ENCODE results near the gene DCST2. TPM values are rescaled to one million over a fixed set of nuclear protein-coding genes. Genes with fewer than 3 reads are reported as not detected.
"Not testable (repeated sequence)": the region's sequence is repeated elsewhere in the genome, so short reads cannot be mapped to it uniquely, and the experiment has no call there.

DCST2 gene
- polyA plus RNA-seq, 3 donors, result 0.85 to 1.3 (median 1.3) TPM

DNA sequence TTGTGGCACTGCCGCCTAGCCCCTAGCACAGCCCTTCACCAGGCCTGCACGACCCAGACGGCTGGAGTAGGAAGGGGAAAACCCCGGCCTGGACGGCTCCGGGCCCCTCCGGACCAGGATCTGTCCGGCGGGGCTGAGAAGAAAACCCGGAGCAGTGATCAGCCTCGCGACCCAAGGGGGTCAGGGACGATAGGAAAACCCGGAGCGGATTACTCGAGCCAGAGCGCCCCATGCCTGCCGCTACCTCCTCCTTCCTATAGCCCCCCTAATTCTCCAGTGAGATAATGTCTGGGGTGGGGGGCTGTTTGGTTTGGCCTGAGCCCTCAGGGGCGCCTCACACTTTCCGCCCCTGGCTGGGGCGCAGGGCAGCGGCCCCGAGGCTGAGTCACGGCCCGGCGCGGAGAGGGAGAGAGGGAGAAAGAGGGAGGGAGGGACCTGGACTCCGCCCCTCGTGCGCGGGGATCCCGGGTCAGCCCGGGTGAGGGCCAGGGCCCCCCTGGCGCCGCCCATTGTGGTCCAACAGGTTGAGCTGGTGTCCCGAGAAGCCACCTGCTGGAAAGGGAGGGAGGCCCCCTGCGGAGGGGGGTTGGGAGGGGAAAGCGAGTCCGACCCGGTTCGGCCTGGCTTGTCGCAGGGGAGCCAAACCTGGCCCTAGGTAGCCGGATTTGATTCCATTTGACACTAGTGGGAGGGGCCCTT is 32.7 kb downstream of the DCST2 start:
- DNase-seq (ENCODE audit: low read depth in 3 of 3, low spot score in 2 of 3), result peak in 2 of 3 donors; percentile 89 to 93

DNA sequence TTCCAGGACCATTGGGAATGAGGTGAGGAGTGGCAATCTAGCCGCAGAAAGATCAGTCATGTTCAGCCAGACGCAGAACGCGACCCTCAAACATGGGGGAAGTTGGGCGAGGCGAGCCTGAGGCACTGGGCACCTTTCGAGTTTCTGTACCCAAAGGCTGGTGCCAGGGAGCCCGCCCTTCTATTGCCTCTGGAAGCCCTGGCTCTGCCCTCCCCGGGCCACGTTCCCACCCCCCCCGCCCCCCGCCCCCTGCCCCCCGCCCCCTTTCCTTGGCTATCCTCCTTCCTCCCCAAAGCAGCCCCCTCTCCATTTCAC is 33.2 kb downstream of the DCST2 start:
- no peak for DNase-seq (ENCODE audit: low read depth in 3 of 3, low spot score in 2 of 3)

DNA sequence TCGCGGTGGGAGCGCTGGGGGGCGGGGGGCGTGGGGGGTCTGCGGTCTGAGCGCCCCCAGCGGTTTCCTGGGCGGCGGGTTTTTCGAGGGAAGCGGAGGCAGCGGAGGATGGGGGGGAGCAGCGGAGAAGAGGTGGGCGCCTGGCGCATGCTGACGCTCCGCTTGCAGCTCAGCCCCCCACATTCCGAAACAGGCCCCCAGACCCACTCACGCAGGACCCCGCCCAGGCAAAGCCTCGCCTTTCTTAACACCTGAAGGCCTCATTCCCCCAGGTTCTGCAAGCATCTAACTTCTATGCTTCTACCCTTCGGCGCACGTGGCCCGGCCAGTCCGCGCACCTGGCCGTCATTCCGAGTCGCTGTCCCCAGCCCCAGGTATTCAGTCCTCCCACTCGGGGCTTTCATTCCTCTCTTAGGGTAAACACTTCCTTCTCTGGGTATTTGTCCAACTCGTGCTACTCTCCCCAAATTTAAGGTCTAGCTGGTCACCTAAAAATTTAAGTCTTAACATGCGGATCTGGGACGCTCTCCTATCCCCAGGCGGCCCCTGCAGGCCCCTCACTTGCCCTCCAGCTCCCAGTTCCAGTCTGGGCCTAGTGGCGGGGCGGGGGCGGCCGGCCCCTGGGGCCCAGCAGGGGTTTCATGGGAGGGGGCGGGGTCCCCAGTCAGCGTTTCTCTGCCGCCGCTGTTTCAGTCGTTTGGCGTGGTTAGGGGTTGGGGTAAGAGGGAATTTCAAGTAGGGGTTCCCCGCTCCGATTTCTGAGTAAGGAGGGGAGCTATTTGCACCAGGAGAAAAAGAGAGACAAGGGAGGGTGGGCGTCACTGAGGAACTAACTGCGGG is 33.8 kb downstream of the DCST2 start:
- DNase-seq (ENCODE audit: low read depth in 3 of 3, low spot score in 2 of 3), result no peak

DNA sequence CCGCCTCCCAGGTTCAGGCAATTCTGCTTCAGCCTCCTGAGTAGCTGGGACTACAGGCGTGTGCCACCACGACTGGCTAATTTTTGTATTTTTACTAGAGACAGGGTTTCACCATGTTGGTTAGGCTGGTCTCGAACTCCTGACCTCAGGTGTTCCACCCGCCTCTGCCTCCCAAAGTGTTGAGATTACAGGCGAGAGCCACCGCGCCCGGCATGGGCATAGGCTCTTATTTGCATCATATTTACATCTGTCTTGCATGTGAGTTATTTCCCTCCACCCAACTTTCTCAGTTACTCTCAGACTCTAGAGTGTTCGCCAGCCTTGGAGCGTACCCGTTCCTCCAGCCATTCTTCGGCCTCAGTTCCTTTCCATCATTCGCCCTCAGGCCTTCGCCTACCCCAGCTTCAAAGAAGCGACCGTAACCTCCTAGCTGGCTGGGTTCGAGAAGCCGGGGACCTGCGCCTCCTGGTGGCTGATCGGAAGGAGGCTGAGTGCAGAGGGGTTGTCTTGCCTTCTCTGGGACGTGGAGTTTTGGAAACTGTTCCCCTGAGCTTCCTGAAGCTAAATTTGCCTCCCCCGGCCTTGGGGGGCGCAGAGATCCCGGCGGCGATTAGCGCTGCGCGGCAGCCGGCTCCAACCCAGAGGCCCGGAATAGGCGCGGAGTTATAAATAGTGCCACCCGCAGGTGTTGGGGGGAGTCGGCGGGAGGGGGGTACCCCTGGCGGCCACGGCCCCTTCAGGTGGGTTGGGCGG is 34.6 kb downstream of the DCST2 start:
- no peak for DNase-seq (ENCODE audit: low read depth in 3 of 3, low spot score in 2 of 3)

DNA sequence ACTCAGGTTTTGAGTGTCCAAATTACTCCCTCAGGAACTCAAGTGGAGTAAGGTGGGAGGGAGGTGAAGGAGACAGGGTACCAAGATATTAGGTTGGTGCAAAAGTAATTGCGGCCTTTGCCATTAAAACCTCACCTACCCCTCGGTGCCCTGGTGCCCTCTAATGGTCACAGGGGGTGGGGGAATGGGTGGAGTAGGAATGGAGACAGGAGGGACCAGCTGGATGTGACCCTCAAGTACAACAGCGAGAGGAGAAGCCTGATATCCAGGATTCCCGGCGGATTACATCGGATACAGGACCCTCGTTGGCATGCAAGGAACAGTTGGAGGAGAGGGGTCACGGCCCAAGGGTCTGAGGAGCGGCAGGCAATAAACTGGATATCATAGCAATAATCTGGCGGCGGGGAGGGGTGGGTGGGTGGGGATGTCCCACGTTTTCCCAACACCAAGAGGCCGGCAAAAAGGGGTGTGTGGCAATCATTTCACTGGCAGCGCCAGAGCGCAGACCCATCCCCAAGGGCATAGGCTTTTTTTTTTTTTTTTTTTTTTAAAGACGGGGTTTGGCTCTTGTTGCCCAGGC is 35.3 kb downstream of the DCST2 start:
- no peak for DNase-seq (ENCODE audit: low read depth in 3 of 3, low spot score in 2 of 3)

DNA sequence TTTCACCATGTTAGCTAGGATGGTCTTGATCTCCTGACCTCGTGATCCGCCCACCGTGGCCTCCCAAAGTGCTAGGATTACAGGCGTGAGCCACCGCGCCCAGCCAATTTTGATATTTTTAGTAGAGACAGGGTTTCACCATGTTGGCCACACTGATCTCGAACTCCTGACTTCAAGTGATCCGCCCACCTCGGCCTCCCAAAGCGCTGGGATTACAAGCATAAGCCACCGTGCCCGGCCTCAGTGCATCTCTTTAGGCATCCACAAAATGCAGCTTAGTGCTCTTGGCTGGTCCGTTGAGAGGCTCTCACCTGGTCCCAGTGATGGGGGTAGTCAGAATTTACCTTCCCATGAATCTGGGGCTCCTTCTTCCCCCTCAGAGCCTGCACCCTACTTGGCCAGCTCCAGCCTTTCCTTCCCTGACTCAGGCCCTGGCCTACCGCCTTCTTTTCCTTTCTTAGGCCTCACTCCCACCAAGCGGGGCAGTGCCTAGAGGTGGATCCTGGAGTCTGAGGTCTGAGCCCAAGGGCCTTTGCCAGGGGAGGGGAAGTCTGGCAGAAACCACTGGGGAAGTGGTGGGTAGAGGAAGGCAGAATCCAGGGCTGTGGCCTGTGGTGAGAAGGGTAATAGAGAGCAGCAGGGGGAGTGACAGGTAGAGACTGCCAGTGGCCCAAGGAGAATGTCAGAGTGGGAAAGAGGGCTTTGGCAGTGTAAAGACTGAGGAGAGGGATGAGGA is 36.4 kb downstream of the DCST2 start:
- no peak for DNase-seq (ENCODE audit: low read depth in 3 of 3, low spot score in 2 of 3)

DNA sequence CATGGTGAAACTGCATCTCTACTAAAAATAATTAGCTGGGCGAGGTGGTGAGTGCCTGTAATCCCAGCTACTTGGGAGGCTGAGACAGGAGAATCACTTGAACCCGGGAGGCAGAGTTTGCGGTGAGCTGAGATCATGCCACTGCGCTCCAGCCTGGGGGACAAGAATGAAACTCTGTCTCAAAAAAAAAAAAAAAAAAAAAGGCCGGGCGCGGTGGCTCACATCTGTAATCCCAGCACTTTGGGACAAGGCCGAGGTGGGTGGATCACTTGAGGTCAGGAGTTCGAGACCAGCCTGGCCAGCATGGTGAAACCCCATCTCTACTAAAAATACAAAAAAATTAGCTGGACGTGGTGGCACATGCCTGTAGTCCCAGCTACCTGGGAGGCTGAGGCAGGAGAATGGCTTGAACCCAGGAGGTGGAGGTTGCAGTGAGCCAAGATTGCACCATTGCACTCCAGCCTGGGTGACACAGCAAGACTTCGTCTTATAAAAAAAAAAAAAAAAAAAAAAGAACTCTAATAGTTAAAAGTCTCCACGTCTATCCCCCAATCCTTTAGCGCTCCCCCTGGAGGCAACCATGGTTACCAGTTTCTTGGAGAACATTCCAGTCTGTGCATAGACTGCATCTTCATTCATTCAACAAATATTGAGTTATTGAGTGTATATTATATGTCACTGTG is 38.1 kb downstream of the DCST2 start:
- not testable (repeated sequence) for DNase-seq (ENCODE audit: low read depth in 3 of 3, low spot score in 2 of 3)

DNA sequence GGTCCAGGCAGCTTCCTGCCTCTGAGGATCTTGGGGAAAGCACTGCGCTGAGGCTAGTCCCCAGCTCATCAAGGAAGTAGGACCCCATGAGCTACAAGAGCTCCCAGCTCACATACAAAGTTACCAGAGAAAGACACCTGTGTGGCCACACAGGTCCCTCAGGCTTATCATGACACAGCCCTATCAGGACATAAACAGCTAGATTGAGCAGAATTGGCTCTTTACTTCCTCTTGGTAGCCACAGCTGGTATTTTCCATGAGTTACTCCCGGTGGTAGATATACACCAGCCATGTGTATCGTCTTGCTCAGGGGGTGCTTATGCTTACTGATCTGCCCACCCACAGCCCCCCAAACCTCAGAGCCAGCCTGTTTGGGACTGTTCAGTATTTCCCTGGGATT is 39.0 kb downstream of the DCST2 start:
- no peak for DNase-seq (ENCODE audit: low read depth in 3 of 3, low spot score in 2 of 3)

DNA sequence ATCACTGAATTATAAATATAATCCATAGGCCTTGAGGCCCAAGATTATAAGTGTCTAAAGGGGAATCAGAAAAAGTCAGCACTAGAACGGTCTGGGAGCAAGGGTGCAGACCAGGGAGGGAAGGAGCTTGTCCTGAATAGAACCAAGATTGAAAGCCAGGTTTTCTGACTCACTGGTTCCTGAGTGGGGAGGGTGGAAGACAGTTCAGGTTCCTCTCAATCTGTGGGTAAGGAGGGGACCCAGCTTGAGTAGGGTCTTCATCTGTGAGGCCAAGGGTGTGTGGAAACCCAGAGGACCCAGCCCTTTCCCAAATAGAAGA is 39.4 kb downstream of the DCST2 start:
- no peak for DNase-seq (ENCODE audit: low read depth in 3 of 3, low spot score in 2 of 3)

DNA sequence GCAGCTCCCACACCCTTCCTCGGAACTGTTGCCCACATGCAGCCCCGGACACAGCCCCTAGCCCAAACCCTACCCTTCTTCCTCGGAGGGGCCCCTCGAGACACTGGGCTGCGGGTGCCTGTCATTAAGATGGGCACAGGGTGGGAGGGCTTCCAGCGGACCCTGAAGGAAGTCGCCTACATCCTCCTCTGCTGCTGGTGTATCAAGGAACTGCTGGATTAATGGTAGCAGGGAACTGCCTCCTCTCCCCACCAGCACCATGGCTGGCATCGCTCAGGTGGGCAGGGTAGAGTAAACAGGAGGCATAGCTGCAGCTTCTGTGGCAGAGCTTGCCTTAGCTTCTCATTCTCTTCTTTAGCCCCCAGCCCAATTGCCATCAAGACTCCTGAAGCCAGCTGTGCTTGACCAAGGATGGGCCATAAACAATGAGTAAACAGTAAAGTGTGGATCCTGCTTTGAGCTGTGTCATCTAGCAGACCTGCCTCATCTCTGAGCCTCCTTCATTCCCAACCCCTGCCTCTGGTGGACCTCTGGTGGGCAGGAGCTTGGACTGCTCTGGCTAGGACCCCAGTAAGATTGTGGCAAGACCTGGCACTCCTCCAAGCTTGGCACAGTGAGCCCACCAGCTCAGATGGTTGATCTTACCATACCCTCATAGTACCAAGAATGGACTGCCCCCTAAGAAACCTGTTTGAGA is 39.9 kb downstream of the DCST2 start, which contains the start of gene LENEP:
Gene LENEP, plus strand, starts transcription at position 15 of the 697 bp plus-strand sequence. Its CDS starts 22 bp downstream, at position 37.
- no peak for DNase-seq (ENCODE audit: low read depth in 3 of 3, low spot score in 2 of 3)

DNA sequence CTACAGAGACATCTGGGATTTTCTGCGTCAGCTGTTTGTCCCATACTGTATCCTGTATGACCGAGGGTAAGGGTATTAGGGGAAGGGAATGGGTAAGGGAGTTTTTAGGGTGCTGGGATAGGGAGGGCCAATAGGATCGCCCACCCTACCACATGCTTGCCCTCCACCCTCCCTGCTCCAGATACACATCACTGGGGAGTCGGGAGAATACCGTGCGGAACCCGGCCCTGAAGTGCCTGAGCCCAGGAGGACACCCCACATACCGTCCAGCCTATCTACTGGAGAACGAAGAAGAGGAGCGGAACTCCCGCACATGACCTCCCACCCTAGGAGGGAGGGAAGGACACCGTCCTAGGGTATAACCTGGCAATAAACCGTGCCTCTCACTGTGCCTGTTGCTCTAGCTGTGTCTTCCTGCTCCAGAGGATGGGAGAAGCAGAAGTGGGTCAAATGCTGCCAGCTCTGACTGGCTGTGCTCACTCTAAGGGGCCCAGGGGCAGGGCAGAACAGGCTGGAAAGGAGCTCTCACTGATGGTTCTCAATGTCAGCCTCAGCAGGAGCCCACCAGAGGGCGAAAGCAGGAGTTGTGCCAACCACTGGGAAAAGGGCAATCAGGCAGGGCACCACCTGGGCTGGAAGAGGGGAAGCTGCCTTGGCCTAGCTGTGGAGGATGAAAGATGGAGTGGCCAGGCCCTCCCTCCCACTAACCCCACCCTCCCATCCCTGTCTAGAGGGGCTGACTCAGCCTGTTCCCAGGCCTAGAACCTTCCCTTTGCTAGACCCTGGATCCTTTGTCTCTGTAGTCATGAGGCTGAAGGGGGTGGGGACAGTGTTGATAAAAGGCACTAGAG is 40.6 kb downstream of the DCST2 start:
- no peak for DNase-seq (ENCODE audit: low read depth in 3 of 3, low spot score in 2 of 3)

DNA sequence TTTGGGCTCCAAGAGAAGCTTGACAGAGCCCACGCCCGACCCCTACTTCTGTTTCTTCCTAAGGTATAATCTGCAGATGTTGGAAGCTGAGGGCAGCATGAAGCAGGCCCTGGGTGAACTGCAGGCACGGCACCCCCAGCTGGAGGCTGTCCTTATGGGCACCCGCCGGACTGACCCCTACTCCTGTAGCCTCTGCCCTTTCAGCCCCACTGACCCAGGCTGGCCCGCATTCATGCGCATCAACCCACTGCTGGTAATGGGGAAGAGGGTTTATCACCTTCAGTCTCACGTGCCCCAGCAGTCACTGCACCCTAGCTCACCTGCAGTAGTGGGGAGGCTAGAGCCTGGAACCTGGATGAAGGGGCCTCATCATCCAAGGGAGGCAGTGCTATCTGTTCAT is 43.3 kb downstream of the DCST2 start:
- no peak for DNase-seq (ENCODE audit: low read depth in 3 of 3, low spot score in 2 of 3)

DNA sequence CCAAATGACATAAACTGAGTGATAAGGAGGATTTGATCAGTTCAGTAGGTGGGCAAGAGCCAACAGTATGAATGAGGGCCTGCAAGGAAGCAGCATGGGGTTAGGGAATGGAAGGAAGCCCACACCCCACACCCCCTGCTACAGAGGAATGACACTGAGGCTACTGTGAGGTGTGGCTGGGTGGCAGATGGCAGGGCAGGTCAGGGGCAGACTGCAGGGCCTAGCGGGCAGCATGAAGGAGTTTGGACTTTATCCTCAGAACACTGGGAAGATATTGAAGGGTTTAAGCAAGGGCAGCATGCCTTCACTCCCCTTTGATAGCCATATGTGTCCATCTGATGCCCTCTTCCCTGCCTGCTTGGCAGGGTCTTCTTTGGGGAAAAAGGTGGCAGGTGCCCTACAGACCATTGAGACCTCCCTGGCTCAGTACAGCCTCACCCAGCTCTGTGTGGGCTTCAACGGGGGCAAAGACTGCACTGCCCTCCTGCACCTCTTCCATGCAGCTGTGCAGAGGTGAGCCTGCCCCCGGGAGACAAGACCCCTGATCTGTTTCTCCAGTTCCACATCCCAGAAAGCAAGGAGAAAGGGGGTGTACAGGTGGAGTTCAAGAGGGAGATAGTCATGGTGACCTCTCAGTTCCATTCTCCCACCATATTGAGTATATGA is 44.3 kb downstream of the DCST2 start:
- no peak for DNase-seq (ENCODE audit: low read depth in 3 of 3, low spot score in 2 of 3)

DNA sequence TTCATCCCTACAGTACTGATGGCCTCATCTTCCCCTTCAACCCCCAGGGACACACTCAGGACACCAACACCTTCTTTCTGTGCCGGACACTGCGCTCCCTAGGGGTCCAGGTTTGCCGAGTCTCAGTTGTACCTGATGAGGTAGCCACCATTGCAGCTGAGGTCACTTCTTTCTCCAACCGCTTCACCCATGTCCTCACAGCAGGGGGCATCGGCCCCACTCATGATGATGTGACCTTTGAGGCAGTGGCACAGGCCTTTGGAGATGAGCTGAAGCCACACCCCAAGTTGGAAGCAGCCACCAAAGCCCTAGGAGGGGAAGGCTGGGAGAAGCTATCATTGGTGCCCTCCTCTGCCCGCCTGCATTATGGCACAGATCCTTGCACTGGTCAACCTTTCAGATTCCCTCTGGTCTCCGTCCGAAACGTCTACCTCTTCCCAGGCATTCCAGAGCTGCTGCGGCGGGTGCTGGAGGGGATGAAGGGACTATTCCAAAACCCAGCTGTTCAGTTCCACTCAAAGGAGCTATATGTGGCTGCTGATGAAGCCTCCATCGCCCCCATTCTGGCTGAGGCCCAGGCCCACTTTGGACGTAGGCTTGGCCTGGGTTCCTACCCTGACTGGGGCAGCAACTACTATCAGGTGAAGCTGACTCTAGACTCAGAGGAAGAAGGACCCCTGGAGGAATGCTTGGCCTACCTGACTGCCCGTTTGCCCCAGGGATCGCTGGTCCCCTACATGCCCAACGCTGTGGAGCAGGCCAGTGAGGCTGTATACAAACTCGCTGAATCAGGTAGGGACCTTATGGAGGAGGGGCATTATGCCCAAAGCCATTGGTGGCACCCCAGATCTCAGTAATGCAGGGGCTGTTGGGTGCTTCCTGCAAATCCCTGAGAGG is 45.3 kb downstream of the DCST2 start:
- no peak for DNase-seq (ENCODE audit: low read depth in 3 of 3, low spot score in 2 of 3)

DNA sequence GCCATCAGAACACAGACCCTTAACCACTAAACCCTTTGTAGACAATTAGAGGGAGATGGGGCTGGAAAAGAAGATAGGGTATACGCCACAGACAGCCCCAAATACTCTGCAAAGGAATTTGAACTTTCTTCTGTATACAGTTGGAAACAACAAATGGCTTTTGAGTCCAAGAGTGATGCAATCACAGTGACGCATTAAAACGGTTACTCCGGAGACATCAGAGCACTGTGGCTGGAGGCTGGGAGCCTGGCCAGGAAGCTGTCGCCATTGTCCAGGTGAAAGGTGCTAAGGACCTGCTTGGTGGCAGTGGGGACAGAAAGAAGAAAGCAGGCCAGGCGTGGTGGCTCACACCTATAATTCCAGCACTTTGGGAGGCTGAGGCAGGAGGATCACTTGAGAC is 46.3 kb downstream of the DCST2 start:
- no peak for DNase-seq (ENCODE audit: low read depth in 3 of 3, low spot score in 2 of 3)

DNA sequence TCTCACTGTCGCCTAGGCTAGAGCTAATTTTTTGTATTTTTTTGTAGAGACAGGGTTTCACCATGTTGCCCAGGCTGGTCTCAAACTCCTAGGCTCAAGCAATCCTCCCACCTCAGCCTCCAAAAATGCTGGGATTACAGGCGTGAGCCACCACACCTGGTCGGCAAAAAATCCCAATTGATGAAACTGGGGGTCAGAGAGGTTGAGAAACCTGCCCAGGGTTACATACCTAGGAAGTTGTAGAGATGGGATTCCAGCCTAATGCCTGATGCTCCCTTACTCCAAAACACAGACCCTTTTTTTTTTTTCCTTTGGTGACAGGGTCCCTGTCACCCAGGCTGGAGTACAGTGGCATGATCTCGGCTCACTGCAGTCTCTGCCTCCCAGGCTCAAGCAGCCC is 46.8 kb downstream of the DCST2 start:
- not testable (repeated sequence) for DNase-seq (ENCODE audit: low read depth in 3 of 3, low spot score in 2 of 3)
